Measurements from ENCODE around the gene SLC1A7. TPM values are rescaled to one million over a fixed set of nuclear protein-coding genes. Genes with fewer than 3 reads are reported as not detected.
A peak's percentile ranks its signal among the peaks of the same experiment; 100 is the strongest.

The SLC1A7 gene
- total RNA-seq, 1 experiment from 2014 or later: not detected

GRCh38 chr1:53074313-53075154, 67.9 kb downstream of the SLC1A7 start:
- no peak for DNase-seq (ENCODE audit: low read depth, low spot score)
- in situ Hi-C loops (cut with HindIII; ENCODE audit: low pct_unique_long_range_greater_than_20kb, low sequenced_read_pairs): no loop called here

DNA sequence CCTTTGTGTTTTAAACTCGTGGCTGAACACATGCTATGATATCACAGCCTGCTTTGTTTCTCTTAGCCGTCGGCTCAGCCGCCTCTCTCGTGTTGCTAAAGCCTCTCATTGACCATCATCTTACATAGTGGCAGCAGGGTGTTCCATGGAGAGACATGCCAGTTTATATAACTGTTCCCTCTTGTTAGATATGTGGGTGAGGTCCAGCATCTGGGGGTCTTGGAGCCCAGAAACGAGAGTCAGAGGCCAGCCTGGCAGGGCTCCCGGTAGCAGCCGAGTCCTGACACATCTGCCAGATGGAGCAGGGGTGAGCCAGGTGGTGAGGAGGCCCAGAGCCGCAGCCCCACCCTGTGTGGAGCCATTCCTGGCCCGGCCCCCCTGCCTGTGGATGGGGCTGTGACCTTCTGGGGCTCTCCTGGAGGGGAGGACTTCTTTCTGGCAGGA, 68.5 kb downstream of the SLC1A7 start:
- peak; percentile 33 for DNase-seq (ENCODE audit: low read depth, low spot score)
- in situ Hi-C loops (cut with HindIII; ENCODE audit: low pct_unique_long_range_greater_than_20kb, low sequenced_read_pairs): no loop called here

DNA sequence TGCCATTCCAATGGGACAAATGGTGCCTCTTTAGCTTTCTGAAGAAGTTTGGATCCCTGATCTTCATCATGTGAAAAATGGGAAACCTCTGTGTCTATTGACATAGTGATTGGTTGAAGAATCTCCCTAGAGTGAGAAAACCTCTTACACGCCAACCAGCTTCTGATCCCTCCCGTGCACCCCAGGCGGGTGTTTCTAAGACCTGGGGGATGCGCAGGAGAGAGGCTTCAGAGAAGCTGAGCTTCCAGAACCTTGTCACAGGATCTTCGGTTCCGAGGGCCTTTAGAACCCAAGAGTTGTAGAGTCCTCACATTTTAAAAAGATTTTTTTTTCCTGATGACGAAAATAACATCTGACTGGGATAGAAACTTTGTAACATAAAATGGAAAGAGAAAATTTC, 69.2 kb downstream of the SLC1A7 start:
- DNase-seq (ENCODE audit: low read depth, low spot score): no peak
- in situ Hi-C loops (cut with HindIII; ENCODE audit: low pct_unique_long_range_greater_than_20kb, low sequenced_read_pairs): no loop called here

GRCh38 chr1:53071915-53072314, 70.5 kb downstream of the SLC1A7 start:
- DNase-seq (ENCODE audit: low read depth, low spot score): no peak
- in situ Hi-C loops (cut with HindIII; ENCODE audit: low pct_unique_long_range_greater_than_20kb, low sequenced_read_pairs): no loop called here

DNA sequence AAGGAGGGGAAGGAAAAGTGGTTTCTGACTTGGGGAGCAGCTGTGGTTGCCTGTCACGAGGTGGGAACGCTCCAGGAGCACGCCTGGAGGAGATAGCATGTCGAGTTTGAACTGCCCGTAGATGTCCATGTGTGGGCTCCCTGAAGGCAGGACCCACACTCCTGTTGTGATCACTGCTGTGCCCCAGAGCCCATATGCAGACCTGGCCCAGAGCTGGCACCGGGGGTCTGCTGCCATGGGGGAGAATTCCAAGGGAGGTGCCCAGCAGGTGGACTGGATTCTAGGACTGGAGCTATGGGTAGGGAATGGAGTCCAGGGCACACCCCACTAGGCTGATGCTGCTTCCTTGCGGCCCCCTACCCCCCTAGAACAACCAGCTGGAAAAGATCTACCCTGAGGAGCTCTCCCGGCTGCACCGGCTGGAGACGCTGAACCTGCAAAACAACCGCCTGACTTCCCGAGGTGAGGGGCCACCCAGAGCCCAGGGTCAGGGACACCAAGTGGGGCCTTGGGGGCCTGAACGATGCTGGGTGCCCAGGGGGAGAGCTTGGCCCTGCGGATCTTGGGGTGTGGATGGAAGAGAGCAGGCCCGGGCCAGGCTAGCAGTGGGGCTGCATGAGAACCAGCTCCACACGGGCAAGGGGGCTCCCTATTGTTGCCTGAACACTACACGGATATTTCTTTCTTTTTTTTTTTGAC, 71.1 kb downstream of the SLC1A7 start:
- in situ Hi-C loops (cut with HindIII; ENCODE audit: low pct_unique_long_range_greater_than_20kb, low sequenced_read_pairs): no loop called here
- no peak for DNase-seq (ENCODE audit: low read depth, low spot score)

GRCh38 chr1:53070621-53071020, 71.8 kb downstream of the SLC1A7 start:
- in situ Hi-C loops (cut with HindIII; ENCODE audit: low pct_unique_long_range_greater_than_20kb, low sequenced_read_pairs): no loop called here
- no peak for DNase-seq (ENCODE audit: low read depth, low spot score)

DNA sequence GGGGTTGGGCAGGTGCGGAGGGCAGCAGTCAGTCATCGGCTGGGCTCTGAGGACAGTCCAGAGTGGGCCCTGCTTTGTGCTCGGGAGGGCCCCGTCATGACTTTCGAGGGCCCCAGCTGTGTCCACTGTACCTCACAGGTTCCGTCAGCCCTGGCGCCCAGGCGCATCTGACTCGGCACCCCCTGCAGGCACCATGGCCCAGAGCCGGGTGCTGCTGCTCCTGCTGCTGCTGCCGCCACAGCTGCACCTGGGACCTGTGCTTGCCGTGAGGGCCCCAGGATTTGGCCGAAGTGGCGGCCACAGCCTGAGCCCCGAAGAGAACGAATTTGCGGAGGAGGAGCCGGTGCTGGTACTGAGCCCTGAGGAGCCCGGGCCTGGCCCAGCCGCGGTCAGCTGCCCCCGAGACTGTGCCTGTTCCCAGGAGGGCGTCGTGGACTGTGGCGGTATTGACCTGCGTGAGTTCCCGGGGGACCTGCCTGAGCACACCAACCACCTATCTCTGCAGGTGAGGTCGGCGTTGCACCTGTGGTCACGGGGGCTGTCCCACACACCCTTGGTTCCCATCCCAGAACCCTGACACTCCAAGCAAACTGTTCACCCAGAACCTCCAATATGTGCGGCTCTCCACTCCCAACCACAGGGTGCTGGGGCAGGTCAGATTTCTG, 72.6 kb downstream of the SLC1A7 start:
- in situ Hi-C loops (cut with HindIII; ENCODE audit: low pct_unique_long_range_greater_than_20kb, low sequenced_read_pairs): no loop called here
- DNase-seq (ENCODE audit: low read depth, low spot score): no peak

GRCh38 chr1:53069265-53069662, 73.2 kb downstream of the SLC1A7 start:
- in situ Hi-C loops (cut with HindIII; ENCODE audit: low pct_unique_long_range_greater_than_20kb, low sequenced_read_pairs): no loop called here
- no peak for DNase-seq (ENCODE audit: low read depth, low spot score)

DNA sequence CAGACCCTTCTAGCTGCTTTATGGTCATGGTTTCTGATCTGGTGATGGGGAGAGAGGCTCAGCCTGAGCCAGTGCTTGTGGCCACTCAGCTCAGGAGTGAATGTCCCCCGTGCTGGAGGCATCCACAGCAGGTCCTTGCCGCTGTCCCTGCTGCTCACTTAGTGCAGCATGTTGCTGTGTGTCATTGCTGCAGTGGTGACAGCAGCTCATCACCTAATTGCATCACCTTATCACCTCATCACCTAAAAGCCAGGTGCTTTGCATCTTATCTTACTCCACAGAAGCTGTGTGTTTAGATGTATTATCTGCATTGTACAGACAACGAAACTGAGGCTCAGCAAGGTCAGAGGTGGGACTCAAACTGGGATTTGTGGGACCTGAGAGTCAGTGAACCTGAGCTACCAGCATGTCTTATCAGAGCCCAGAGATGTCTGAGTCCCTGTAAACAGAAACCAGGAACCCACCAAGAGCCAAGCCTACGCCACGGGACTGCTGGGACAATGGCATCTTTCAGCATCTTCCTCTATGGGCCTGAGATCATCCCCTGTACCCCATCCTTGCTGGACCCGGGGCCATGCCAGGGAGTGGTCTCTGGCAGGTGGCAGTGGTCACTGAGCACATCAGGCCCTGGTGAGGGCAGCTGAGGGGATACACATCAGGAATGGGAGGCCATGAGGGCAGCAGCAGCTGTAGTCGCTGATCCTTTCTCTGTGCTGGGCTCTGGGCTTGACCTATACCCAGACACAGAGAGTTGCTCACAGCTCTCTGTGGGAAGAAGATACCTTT, 73.9 kb downstream of the SLC1A7 start:
- in situ Hi-C loops (cut with HindIII; ENCODE audit: low pct_unique_long_range_greater_than_20kb, low sequenced_read_pairs): no loop called here
- DNase-seq (ENCODE audit: low read depth, low spot score): no peak

- in situ Hi-C loops (cut with HindIII; ENCODE audit: low pct_unique_long_range_greater_than_20kb, low sequenced_read_pairs): no loop called here
- no peak for DNase-seq (ENCODE audit: low read depth, low spot score)
These were observed 74.6 kb downstream of the SLC1A7 start for GRCh38 chr1:53067886-53068285.

DNA sequence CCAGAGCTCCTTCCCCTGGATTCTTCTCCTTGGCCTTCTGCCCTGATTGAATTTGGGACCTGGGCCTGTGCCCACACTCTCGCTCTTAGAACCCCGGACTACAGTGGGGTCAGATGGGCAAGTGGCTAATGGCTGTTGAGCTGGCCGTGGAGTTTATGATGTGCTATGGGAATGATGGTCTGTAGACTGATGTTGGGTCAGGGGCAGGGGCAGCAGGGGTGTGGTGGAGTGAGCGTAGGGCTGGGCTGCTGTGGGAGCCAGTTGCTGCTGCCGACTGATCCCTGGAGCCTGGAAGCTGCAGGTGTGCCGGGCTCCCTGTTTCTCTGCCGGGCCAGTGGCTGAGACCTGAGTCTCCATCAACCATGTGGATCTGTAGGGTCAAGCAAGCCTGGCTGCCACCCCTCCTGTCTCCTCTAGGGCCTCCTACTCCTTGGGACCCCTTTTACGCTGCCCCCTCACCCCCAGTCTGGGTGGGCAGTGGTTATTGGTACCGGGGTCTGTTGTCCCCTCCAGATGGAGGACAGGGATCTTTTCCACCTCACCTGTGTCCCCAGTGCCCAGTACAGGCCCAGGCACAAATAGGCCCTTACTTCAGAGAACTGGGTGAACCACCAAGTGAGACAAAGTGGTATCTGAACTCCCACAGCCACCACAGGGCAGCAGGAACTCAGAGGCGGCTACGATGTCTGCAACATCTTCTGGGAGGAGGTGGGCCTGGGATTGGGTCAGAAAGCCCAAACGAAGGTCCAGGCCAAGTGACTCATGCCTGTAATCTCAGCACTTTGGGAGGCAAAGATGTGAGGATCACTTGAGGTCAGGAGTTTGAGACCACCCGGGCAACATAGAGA, 75.3 kb downstream of the SLC1A7 start:
- in situ Hi-C loops (cut with HindIII; ENCODE audit: low pct_unique_long_range_greater_than_20kb, low sequenced_read_pairs): no loop called here
- no peak for DNase-seq (ENCODE audit: low read depth, low spot score)

- DNase-seq (ENCODE audit: low read depth, low spot score): no peak
- in situ Hi-C loops (cut with HindIII; ENCODE audit: low pct_unique_long_range_greater_than_20kb, low sequenced_read_pairs): no loop called here
These were observed 76.0 kb downstream of the SLC1A7 start for GRCh38 chr1:53066488-53066887.

GRCh38 chr1:53065391-53065790, 77.0 kb downstream of the SLC1A7 start:
- in situ Hi-C loops (cut with HindIII; ENCODE audit: low pct_unique_long_range_greater_than_20kb, low sequenced_read_pairs): no loop called here
- no peak for DNase-seq (ENCODE audit: low read depth, low spot score)

DNA sequence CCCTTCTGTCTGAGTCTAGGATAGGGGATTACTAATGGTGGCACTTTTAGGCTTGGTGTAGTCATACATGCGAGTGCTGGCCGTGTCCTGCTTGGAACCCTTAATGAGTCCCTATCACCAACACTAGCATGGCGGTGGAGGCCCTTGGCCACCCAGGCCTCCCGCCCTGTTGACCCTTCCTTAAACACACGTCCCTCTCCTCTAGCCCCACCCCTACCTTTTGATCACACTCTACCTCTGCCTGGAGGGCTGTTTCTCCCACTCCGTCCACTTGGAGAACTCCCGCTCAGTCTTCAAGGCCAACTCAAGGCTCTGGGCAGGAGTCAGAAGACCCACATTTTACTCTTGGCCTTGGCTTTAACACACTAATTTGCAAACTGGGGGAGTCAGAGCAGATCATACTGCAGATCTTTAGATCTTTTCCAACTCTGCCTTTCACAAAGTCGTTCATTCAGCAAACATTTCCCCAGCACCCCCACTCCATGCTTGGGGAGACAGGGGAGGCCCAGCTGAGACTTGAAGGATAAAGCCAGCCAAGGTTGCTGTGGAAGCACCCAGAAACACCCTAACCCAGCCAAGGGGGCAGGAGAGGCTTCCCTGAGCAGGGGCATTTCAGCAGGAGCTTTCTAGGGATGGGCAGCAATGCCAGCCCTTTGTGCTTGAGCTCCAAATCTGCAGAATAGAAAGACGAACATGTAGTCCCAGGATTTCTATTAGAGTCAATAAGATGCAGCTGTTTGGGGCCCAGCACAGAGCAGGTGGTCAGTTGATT, 78.5 kb downstream of the SLC1A7 start:
- in situ Hi-C loops (cut with HindIII; ENCODE audit: low pct_unique_long_range_greater_than_20kb, low sequenced_read_pairs): no loop called here
- DNase-seq (ENCODE audit: low read depth, low spot score): no peak

DNA sequence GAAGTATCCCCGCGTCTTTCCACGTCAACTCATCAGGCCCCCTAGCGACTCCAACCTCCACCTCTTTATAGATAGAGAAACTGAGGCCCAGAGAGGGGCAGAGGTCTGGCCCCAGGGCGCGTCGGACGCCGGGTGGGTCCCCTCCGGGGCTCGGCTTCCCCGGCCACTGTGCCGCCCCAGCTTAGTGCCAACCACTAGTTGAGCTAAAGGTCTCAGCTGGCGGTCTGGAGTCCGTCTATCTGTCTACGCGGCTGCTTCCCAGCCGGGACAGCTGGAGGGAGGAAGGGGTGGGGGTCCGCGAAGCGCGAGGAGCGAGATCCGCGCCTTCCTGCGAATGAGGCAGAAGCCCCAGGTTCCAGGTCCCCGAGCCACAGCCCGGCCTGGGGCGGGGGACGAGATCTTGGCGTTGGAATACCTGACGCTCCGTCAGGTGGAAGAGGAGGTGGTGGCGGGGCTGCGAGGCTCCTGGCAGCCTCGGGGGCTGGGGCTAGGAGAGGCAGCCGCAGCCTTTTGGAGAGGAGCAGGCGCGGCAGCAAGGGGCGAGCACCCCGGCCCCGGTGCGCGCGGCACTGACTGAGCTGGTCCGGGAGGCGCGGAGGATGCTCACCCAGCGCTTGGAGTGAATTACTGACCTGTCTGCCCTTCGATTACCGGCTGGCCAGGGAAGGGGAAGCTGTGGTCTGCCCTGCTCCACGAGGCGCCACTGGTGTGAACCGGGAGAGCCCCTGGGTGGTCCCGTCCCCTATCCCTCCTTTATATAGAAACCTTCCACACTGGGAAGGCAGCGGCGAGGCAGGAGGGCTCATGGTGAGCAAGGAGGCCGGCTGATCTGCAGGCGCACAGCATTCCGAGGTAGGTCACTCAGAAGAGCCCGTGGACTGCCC, 79.5 kb downstream of the SLC1A7 start:
- in situ Hi-C loops (cut with HindIII; ENCODE audit: low pct_unique_long_range_greater_than_20kb, low sequenced_read_pairs): no loop called here
- no peak for DNase-seq (ENCODE audit: low read depth, low spot score)
